EL (cell line): ENCODE results near the gene ANKRD16.
"Not testable (repeated sequence)": the region's sequence is repeated elsewhere in the genome, so short reads cannot be mapped to it uniquely, and the experiment has no call there.

ENCODE experiments used
- DNase-seq: peaks from one replicate; pipeline ENCODE4 v3.0.0-alpha.2; 2016

ANKRD16 gene

DNA sequence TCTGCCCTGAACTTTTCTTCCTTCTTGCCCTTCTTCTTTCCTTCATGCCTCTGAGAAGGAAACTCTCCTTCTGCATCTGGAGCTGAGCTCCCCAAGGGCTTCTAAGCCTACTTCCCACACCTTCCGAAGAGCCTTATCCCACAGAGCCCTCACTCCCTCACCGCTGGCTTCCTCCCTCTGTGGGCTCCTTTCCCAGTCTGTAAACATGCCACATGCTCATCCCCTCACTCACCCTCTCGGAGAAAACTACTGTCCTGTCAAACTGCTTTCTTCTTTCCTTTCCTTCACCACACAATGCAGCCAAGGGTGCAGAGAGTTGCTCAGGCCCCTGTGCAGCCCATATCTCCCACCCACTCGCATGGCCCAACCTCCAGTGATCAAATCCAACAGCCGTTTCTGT lies 18.1 kb downstream of the ANKRD16 start:
- DNase-seq: no peak

GRCh38 chr10:5869156-5869555 lies 20.5 kb downstream of the ANKRD16 start:
- no peak for DNase-seq

DNA sequence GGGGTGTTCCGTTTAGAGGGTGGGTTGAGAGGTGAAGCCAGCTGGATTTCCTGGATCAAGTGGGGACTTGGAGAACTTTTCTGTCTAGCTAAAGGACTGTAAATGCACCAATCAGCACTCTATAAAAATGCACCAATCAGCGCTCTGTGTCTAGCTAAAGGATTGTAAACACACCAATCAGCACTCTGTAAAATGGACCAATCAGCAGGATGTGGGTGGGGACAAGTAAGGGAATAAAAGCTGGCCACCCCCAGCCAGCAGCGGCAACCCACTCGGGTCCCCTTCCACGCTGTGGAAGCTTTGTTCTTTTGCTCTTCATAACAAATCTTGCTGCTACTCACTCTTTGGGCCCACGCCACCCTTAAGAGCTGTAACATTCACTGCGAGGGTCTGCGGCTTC lies 21.3 kb downstream of the ANKRD16 start:
- DNase-seq: not testable (repeated sequence)

DNA sequence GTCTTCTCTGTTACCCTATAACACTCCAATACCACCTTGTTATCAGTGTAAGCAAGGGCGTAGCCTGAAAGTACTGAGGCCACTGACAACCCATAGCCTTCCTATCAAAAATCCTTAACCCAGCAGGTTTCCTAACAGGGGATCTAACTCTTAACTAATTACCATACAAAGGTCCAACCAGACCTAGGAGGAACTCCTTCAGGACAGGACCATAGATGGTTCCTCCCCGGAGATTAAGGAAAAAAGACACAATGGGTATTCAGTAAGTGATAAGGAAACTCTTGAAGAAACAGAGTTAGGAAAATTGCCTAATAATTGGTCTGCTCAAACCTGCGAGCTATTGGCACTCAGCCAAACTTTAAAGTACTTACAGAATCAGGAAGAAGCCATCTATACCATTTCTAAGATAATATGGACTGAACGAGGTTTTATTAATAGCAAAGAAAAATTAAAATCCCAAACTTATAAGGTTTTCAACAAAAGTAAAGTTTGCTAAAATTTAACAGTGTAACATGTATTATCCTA lies 22.5 kb downstream of the ANKRD16 start:
- not testable (repeated sequence) for DNase-seq

GRCh38 chr10:5866451-5867081 lies 23.1 kb downstream of the ANKRD16 start:
- DNase-seq: not testable (repeated sequence)

GRCh38 chr10:5862981-5863685 lies 26.6 kb downstream of the ANKRD16 start:
- not testable (repeated sequence) for DNase-seq

DNA sequence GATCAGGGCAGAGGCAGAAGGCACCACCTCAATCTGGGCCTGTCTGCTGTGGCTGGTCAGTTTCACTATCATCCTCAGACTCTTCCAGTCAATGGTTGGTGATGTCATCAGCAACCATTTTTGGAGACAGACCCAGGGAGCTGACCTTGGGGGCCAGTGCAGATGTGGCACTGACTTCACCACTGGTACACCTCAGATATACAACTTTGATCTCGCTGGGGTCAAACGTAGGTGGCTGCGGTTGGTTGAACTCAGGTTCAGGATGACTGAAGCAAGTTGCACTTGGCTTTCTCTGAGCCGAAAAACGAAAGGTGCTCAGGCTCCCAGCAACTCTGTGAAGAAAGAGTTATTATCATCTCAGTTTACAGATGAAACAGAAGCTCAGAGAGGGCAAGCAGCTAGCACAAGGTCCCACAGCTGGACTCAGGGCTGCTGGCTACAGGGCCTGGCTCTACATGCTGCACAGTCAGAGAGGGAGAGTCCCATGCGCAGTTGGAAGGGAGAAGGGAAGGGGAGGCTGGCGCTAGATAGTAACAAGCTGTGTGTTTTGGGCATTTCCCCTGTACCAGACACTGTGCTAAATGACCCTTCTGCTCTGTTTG lies 27.2 kb downstream of the ANKRD16 start:
- DNase-seq: peak; percentile 13

DNA sequence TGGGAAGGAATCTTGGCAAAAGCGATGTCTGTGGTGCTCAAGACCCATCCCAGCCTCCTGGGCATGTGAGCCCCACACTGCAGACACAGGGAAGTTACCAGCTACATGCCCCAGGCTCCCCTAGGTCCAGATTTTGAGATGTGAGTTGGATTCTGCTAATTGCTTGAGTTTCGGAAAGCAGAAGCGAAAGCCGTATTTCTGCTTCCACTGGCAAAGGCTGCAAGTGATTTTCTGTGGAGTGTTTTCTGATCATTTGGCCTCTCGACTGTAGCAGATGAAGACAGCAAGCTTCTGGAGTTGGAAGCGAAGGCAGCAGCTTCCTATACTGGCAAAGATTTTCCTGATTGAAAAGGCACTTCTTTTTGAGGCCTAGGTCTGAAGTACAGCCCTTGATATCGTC lies 29.6 kb downstream of the ANKRD16 start:
- DNase-seq: no peak

GRCh38 chr10:5858811-5859210 lies 30.9 kb downstream of the ANKRD16 start:
- no peak for DNase-seq

DNA sequence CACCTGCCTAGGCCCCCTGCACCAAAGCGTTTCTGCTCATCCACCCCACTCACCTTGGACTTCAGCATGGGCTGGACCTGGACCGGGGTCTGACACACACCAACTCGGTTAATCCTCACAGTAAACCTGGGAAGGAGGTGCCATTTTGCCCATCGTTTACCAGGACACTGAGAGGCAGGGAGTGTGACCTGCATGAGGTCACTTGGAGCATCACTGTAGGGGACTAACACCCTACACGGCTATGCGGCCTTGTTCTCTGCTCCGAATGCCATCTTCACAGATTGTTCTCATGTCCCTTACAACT lies 33.0 kb downstream of the ANKRD16 start:
- no peak for DNase-seq

GRCh38 chr10:5855979-5856700 lies 33.6 kb downstream of the ANKRD16 start:
- DNase-seq: no peak

- no peak for DNase-seq
Observed at GRCh38 chr10:5854131-5854475, 35.6 kb downstream of the ANKRD16 start.

- not testable (repeated sequence) for DNase-seq
Observed at GRCh38 chr10:5846667-5847066, 43.0 kb downstream of the ANKRD16 start.

DNA sequence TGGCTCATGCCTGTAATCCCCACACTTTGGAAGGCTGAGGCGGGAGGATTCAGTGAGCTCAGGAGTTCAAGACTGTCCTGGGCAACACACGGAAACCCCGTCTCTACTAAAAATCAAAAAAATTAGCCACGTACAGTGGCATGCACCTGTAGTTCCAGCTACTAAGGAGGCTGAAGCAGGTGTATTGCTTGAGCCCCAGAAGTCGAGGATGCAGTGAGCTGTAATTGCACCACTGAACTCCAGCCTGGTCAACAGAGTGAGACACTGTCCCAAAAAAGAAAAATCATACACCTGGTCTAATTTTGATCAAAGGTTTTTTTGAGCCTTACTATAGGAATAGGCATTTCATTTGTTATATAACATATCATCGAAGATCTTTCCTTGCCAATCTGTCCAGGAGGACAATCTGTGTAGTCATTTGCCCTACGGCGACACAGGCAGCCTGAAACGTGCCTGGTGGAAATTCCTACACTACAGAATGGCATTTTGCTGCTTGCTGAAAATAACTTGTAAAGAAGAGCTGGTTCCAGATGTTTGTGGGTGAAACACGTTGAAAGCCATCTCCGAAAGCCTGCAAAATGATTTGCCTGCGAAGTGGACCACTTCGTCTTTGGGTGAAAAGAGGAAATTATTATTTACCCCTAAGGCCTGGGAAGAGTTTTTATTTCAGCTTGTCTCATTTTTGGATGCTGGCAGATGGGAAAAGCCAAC lies 45.2 kb downstream of the ANKRD16 start:
- peak; percentile 77 for DNase-seq

DNA sequence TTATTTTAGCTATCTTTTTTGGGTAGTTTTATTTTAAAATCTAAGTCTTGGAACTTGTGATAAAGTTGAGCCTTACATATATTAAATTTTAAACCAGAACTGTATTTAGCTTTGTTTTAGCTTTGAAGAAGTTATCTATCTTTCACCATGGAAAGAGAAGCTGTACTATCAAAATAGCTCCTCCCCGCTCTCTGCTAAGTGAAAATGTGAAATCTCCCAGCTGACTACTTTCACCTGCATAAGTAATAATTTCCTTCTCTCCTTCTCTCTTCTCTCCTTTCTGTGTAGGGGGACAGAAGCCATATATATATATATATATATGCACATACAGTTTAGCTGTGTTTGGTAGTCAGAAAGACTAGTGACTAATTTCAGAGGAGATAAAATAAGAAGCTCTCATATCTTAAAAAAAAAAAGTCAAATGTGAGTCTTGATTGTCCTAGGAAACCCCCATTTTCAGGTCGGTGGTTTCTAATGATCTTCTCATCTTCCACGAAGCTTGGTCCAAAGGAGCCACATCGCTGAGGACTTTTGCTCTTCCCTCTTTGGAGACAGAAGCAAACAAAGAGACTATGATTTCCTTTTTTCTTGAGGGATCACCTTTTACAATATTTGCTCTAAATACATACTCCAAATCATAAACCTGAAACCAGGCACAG lies 45.9 kb downstream of the ANKRD16 start:
- DNase-seq: no peak

GRCh38 chr10:5841965-5842364 lies 47.7 kb downstream of the ANKRD16 start:
- DNase-seq: no peak

GRCh38 chr10:5840314-5841307 lies 49.1 kb downstream of the ANKRD16 start:
- DNase-seq: no peak

DNA sequence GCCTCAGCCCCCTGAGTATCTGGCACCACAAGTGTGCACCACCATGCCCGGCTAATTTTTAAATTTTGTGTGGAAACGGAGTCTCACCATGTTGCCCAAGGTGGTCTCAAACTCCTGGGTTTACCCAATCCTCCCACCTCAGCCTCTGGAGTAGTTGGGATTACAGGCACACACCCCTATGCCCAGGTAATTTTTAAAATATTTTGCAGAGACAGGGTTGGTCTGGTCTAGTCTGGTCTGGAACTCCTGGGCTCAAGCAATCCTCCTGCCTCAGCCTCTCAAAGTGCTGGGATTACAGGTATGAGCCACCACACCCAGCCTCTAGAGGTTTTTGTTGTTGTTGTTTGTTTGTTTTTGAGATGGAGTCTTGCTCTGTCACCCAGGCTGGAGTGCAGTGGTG lies 53.5 kb downstream of the ANKRD16 start:
- DNase-seq: not testable (repeated sequence)

GRCh38 chr10:5835446-5836095 lies 54.1 kb downstream of the ANKRD16 start:
- DNase-seq: no peak

DNA sequence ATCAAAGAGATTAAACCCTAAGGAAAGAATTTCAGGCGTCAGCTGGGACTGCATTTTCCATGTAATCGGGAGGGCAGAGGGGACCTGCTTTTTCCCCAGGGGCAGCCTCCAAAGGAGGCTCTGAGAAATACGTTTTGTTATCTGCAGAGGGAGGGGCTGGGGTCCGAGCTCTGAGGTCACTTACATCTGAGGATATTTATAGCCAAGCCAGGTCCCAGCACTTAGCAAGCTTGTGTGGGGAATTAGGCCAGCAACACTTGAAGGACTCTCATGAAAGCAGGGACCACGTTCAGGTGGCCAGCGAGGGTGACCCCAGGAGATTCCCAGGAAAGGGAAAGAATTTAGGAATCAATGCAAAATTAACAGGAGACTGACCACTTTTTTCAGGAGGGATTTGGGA lies 55.9 kb downstream of the ANKRD16 start:
- no peak for DNase-seq

DNA sequence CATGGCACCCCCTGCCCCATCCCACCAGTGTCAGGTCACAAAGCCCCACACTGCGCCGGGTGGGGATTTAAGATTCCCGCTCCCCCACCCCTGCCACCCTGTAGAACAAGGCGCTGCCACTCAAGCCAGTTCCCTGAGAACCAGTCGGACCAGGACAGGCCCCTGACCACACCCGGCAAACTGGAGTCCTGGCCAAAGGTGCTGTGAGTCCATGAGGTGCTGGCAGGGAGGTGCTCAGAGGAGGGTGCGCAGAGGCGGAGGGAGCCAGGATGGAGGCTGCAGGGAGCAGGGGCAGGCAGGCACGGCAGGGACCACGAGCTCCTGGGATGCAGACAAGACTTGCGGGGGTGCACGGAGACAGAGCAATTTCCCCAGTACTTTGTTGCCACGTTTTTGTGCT lies 56.7 kb downstream of the ANKRD16 start:
- no peak for DNase-seq
